SK-N-SH treated with all-trans-retinoic acid at 6 μM for 48 hours (cell line): Measurements from ENCODE around the gene ZMIZ2.

Source experiments
- BACH2 ChIP-seq: fragments of 250-450 bp; sonication (Bioruptor Pico); IDR thresholded peaks from 2 replicates; pipeline ENCODE4 v1.9.0; 2021; ENCODE audit warnings: mild to moderate bottlenecking, borderline replicate concordance
- CSDC2 ChIP-seq: fragments of 250-450 bp; sonication (Bioruptor Pico); IDR thresholded peaks from 2 replicates; pipeline ENCODE4 v1.5.0; 2020; ENCODE audit warnings: mild to moderate bottlenecking, moderate library complexity
- GLIS3 ChIP-seq: fragments of 250-450 bp; sonication (Bioruptor Pico); IDR thresholded peaks from 2 replicates; pipeline ENCODE4 v1.5.0; 2020; ENCODE audit warnings: mild to moderate bottlenecking, moderate library complexity
- ISL1 ChIP-seq: fragments of 250-450 bp; sonication (Bioruptor Pico); IDR thresholded peaks from 2 replicates; pipeline ENCODE4 v2.1.2; 2022; ENCODE audit warnings: mild to moderate bottlenecking, moderate library complexity
- OSR1 ChIP-seq: fragments of 250-450 bp; sonication (Bioruptor Pico); IDR thresholded peaks from 2 replicates; pipeline ENCODE4 v1.8.0; 2022; ENCODE audit warnings: moderate library complexity, mild to moderate bottlenecking, inconsistent platforms
- POU6F1 ChIP-seq: fragments of 250-450 bp; sonication (Bioruptor Pico); IDR thresholded peaks from 2 replicates; pipeline ENCODE4 v1.8.0; 2021; ENCODE audit warnings: low read depth, mild to moderate bottlenecking, moderate library complexity, borderline replicate concordance
- TOX ChIP-seq: fragments of 250-450 bp; sonication (Bioruptor Pico); IDR thresholded peaks from 2 replicates; pipeline ENCODE4 v1.8.0; 2021; ENCODE audit warnings: mild to moderate bottlenecking, moderate library complexity, borderline replicate concordance
- ZFP3 ChIP-seq: fragments of 250-450 bp; sonication (Bioruptor Pico); IDR thresholded peaks from 2 replicates; pipeline ENCODE4 v1.5.0; 2020; ENCODE audit warnings: mild to moderate bottlenecking, moderate library complexity
- ZFP30 ChIP-seq: fragments of 450-650 bp; formaldehyde crosslinking; IDR thresholded peaks from 2 replicates; pipeline ENCODE4 v1.5.0; 2022; ENCODE audit warnings: mild to moderate bottlenecking, moderate library complexity
- ZNF565 ChIP-seq: fragments of 450-650 bp; formaldehyde crosslinking; conservative IDR thresholded peaks from 2 replicates; pipeline ENCODE4 v1.5.0; 2020; ENCODE audit warnings: low read depth, mild to moderate bottlenecking, moderate library complexity
- ZNF8 ChIP-seq: fragments of 450-650 bp; formaldehyde crosslinking; IDR thresholded peaks from 2 replicates; pipeline ENCODE4 v1.5.0; 2020; ENCODE audit warnings: mild to moderate bottlenecking, moderate library complexity
- TF ChIP-seq, protein P1 (sequence below): fragments of 250-450 bp; sonication (Bioruptor Pico); IDR thresholded peaks from 2 replicates; pipeline ENCODE4 v1.8.0; 2020; ENCODE audit warnings: mild to moderate bottlenecking, moderate library complexity, borderline replicate concordance
- TF ChIP-seq, protein P2 (sequence below): fragments of 250-450 bp; sonication (Bioruptor Pico); IDR thresholded peaks from 2 replicates; pipeline ENCODE4 v1.5.1; 2021; ENCODE audit warnings: mild to moderate bottlenecking, moderate library complexity

GRCh38 chr7:44705434-44705833 lies 43.2 kb upstream of the ZMIZ2 start:
- TF ChIP-seq ZFP3 (CRISPR knock-in tag): no peak
- TF ChIP-seq, protein P1, sequence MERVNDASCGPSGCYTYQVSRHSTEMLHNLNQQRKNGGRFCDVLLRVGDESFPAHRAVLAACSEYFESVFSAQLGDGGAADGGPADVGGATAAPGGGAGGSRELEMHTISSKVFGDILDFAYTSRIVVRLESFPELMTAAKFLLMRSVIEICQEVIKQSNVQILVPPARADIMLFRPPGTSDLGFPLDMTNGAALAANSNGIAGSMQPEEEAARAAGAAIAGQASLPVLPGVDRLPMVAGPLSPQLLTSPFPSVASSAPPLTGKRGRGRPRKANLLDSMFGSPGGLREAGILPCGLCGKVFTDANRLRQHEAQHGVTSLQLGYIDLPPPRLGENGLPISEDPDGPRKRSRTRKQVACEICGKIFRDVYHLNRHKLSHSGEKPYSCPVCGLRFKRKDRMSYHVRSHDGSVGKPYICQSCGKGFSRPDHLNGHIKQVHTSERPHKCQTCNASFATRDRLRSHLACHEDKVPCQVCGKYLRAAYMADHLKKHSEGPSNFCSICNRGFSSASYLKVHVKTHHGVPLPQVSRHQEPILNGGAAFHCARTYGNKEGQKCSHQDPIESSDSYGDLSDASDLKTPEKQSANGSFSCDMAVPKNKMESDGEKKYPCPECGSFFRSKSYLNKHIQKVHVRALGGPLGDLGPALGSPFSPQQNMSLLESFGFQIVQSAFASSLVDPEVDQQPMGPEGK (CRISPR knock-in tag): no peak
- TF ChIP-seq BACH2: no peak
- no peak for TF ChIP-seq CSDC2 (CRISPR knock-in tag)
- no peak for TF ChIP-seq TOX
- TF ChIP-seq POU6F1 (CRISPR knock-in tag): no peak
- no peak for TF ChIP-seq ZNF8 (CRISPR knock-in tag)
- no peak for TF ChIP-seq ISL1 (CRISPR knock-in tag)
- TF ChIP-seq ZFP30 (CRISPR knock-in tag): no peak
- TF ChIP-seq ZNF565 (CRISPR knock-in tag): no peak
- TF ChIP-seq OSR1 (CRISPR knock-in tag): no peak
- TF ChIP-seq GLIS3 (CRISPR knock-in tag): no peak
- TF ChIP-seq, protein P2, sequence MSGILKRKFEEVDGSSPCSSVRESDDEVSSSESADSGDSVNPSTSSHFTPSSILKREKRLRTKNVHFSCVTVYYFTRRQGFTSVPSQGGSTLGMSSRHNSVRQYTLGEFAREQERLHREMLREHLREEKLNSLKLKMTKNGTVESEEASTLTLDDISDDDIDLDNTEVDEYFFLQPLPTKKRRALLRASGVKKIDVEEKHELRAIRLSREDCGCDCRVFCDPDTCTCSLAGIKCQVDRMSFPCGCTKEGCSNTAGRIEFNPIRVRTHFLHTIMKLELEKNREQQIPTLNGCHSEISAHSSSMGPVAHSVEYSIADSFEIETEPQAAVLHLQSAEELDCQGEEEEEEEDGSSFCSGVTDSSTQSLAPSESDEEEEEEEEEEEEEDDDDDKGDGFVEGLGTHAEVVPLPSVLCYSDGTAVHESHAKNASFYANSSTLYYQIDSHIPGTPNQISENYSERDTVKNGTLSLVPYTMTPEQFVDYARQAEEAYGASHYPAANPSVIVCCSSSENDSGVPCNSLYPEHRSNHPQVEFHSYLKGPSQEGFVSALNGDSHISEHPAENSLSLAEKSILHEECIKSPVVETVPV (CRISPR knock-in tag): no peak
